HG03442 (cell line): ENCODE measurements around the gene SLIT1.

Experiments
- ATAC-seq: cut with Tn5 transposase; IDR thresholded peaks from one replicate; pipeline ENCODE4 v1.9.1; 2021; ENCODE audit warnings: mild to moderate bottlenecking, moderate library complexity; ENCODE audit not compliant: unreplicated experiment

The SLIT1 gene

GRCh38 chr10:97119058-97119745 is 66.6 kb downstream of the SLIT1 start:
- no peak for ATAC-seq

DNA sequence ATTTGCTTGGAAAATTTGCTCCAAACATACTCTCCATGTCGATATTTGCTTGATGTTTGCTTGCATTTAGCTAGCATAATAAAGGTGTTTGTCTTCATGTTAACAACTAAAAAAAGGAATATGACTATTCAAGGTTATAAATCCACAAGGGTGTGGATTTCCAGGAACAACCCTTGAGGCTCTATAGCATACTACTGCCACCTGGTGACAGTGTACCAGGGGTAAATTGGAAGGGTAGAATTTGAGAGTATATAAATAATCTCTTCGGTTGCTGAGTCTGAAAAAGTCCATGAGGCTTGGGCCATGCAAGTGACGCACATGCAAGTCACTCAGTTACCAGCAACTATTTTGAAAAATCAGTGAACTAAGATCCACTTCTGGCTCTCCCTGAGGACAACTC is 68.4 kb downstream of the SLIT1 start:
- no peak for ATAC-seq

DNA sequence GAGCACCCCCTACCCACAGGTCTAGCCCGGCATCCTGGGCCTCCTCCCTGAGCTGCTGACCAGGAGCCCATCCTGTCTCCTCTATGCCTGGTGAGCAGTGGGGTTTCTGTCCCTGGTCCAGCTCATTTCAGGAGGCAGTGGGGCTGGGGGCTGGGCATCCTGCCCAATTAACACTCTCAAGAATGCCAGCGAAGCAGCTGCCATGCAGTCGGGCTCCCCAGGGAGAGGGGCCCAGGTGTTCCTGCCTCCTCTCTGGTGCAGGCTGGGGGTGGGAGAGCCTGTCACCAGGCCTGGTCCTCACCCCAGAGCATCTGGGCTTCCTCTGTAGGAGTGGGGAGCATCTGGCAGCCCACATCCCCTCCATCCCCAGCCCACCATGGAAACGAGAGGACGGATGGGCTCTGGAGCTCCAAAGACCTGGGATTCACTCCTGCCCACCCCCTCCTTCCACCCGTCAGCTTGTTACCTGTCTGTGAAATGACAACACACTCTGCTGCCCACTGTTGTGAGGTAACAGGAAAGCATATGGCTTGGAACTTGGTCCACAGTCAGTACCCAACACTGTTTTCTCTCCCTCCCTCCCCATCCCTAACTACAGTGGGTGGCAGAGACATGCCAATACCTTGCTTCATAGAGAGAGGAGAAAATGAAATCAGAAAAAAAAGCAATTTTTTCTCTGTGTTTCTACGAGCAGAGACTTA is 69.1 kb downstream of the SLIT1 start:
- no peak for ATAC-seq

DNA sequence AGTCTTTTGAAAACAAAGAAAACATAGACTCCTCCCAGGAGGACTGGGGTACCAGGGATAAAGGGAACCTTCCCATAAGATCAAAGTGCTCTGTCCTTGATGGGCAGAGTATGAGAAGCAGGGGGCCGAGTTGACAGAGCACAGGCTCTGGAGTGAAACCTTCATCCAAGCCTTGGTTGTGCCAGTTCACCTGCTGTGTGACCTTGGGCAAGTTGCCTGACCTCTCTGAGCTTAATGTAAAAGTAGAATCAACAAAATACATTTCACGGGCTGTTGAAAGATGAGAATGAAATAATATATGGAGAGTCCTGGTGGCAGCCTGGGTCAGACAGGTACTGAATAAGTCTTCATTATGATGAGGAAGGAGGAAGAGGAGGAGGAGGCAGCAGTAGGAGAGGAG is 69.9 kb downstream of the SLIT1 start:
- no peak for ATAC-seq

- ATAC-seq = no peak
Measured at GRCh38 chr10:97111615-97112014, 74.1 kb downstream of the SLIT1 start.

- ATAC-seq = no peak
Measured at GRCh38 chr10:97109547-97109946, 76.2 kb downstream of the SLIT1 start.

GRCh38 chr10:97107551-97107950 is 78.2 kb downstream of the SLIT1 start:
- no peak for ATAC-seq

GRCh38 chr10:97106207-97106606 is 79.6 kb downstream of the SLIT1 start:
- ATAC-seq = no peak

- ATAC-seq = no peak
Measured at GRCh38 chr10:97105303-97105702, 80.5 kb downstream of the SLIT1 start.

- ATAC-seq = no peak
Measured at GRCh38 chr10:97103316-97104080, 82.3 kb downstream of the SLIT1 start.

- ATAC-seq = no peak
Measured at GRCh38 chr10:97102441-97102840, 83.3 kb downstream of the SLIT1 start.

- no peak for ATAC-seq
Measured at GRCh38 chr10:97101166-97101940, 84.4 kb downstream of the SLIT1 start.

DNA sequence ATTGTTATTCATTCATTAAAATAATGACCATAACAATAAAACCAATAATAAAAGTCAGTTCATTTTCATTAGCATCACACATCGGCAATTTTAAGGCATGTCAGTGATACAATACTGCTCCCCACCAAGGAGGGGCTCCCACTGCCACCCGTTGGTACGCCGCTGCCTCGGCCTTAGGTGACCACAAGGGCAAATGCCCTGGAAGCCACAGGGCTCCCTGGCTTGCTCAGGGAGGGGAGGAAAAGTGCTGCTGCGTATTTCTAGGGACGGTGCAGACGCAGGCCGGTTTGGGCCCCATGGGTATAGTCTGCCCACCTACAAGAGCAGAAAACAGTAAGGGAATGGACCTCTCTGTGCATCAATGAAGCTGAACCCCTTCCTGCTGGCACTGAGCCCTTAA is 85.1 kb downstream of the SLIT1 start:
- ATAC-seq = no peak

DNA sequence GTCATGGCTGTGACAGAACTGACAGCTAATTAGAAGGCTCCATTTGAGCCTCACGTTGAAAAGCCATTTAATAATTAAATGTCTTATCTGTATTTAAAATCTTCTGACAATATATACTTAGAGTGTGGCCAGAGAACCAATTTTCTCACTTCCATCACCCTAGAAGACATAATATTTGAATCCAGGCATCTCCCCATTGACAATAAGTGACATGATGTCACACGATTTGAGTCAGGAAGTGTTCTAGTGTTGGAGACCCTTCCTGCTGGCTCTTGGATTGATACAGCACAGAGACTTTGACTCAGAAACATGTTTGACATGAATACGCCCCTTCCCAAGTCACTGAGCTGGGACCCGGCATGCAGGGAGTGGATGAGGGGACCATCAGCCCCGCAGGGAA is 85.9 kb downstream of the SLIT1 start:
- ATAC-seq = no peak

- no peak for ATAC-seq
Measured at GRCh38 chr10:97099089-97099488, 86.7 kb downstream of the SLIT1 start.

- ATAC-seq = no peak
Measured at GRCh38 chr10:97097084-97097433, 88.7 kb downstream of the SLIT1 start.

DNA sequence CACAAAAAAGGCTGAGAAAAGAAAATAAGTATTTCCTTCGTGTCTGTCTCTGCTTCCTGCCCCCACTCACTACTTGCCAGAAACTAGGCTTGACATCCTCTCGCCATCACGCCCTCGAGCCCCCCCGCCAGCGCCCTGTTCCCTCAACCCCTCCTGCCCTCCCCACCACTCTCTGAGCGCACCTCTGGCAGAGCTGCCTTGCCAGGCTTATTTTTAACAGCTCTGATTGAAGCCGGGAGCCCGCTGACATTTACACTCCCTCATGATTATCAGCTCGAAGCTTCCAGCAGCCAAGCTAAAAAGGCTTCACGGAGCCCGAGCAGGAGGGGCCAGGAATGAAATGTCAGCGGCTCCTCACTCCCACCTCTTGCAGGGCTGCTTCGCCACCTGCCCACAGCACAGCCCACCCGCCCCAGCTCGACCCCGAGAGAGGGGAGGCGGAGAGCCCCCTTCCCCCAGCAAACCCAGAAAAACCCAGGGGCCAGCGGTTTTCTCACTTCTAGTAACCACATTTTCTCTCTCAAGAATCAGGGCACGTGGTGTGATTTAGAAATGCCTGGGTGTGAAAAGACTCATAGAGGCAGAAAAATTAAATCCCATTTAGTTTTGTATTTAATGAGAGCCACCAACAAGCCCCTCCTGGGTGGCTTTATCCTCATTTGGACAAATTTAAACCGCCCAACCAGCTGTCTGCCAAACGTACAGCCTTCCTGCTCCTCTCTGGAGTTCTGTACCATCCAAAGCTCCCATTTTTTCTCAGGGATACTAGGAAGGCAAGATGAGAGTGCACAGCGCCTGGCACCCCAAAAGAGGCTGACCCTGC is 89.3 kb downstream of the SLIT1 start:
- ATAC-seq = no peak

GRCh38 chr10:97095701-97096260 is 90.0 kb downstream of the SLIT1 start:
- ATAC-seq = no peak

DNA sequence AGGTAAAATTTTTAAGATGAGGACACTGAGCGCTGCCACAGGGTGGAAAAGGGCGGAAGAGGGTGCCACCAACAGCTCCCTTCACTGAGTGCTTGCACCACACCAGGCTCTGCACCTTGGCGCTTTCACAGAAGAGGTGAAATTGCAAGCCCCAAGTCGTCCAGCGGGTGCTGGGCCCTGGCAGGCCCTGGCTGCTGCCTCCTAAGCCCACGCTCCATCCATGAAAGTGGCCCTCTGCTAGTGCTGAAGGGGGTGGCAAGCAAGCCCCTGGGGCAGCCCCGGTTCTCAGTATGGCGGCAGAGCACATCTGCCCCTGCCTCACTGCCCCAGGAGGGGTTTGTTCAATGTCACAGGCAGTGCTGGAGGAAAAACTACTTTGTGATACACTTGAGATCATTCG is 95.1 kb downstream of the SLIT1 start:
- no peak for ATAC-seq

DNA sequence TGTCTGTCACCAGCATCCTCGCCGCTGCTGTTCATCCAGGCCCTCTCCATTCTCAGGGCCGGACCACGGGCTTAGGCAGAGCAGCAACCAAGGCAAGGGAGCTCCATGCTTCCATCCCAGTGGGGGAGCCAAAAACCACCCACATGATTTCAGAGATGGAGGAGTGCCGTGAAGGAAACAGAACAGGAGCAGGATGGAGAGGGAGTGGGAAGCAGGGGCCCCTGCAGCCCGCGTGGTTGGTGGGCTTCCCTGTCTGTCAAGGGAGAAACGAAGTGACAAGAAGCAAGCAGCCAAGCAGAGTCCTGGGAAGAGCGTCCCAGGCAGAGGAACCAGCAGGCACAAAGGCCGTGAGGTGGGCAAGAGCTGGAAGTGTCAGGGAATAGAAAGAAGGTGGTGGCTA is 95.7 kb downstream of the SLIT1 start:
- no peak for ATAC-seq
